Endothelial cell of umbilical vein (primary cell): ENCODE measurements around the gene CIAO3.

ENCODE experiments used
- CTCF ChIP-seq, 2 donors: IDR thresholded peaks; 1 replicate in 1 of 2; 2 replicates in 1 of 2; pipeline ENCODE4 v1.5.1; 2011; ENCODE audit warnings: low read length in 2 of 2, mild to moderate bottlenecking in 2 of 2, moderate library complexity in 2 of 2, control low read depth in 1 of 2, inconsistent platforms in 1 of 2, low read depth in 1 of 2; ENCODE audit not compliant: insufficient read depth in 1 of 2; ENCODE audit errors: extremely low read depth in 1 of 2
- EZH2 ChIP-seq: IDR thresholded peaks from 2 replicates; pipeline ENCODE4 v1.6.1; 2012; ENCODE audit warnings: borderline replicate concordance, low read depth, mild to moderate bottlenecking, moderate library complexity, low read length, inconsistent platforms; ENCODE audit not compliant: severe bottlenecking
- POLR2A ChIP-seq: IDR thresholded peaks from 2 replicates; pipeline ENCODE4 v1.6.1; 2012; ENCODE audit warnings: low read depth, mild to moderate bottlenecking, control low read depth, low read length

GRCh38 chr16:732332-732731 lies 8.5 kb downstream of the CIAO3 start:
- TF ChIP-seq POLR2A (no peak), CTCF (IDR thresholded peaks at IDR 0.05; ENCODE audit: extremely low read depth in 1 of 2, insufficient read depth in 1 of 2, low read depth in 1 of 2, low read length in 2 of 2) (no peak), EZH2 (no peak)
